GM18511 (cell line): ENCODE results near the gene POP4.
A peak's percentile ranks its signal among the peaks of the same experiment; 100 is the strongest.
"Not testable (repeated sequence)": the region's sequence is repeated elsewhere in the genome, so short reads cannot be mapped to it uniquely, and the experiment has no call there.

Experiments
- ATAC-seq: cut with Tn5 transposase; IDR thresholded peaks from one replicate; pipeline ENCODE4 v1.9.1; 2021; ENCODE audit warnings: mild to moderate bottlenecking, moderate library complexity; ENCODE audit not compliant: unreplicated experiment

Gene POP4, protein sequence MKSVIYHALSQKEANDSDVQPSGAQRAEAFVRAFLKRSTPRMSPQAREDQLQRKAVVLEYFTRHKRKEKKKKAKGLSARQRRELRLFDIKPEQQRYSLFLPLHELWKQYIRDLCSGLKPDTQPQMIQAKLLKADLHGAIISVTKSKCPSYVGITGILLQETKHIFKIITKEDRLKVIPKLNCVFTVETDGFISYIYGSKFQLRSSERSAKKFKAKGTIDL

DNA sequence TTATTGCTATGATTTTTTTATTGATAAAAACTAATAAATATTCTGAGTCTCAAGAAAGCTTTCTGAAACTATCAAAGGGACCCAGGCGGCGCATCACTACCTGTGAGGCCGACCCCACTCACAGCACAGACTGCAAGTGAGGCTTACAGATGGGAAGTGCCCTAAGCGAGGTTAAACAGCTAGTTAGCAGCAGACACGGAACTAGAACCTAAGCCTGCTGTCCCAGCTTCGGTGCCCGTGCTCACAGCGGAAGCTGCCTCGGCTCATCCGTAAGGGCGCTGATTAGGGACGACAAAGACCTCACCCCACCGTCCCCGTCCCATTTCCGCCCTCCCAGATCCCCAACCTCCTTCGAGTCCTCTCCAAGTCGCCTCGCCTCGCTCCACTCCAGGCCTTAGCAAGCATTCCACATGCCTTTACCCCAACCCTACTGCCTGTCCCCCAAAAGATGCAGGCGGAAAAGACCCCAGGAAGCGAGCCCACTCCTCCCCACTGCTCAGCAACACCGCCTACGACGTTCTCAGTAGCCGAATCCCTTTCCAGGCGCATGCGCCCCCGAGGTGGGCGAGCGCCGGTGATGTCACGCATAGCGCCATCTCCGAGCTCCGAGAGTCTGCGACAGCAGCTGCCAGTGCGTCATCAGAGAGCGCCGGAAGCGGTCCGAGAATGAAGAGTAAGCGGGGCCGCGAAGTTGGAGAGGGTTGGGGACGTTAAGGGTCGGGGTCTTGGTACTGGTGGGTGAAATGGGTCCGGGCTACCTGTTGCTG, at the start of gene POP4:
Gene POP4 (plus strand): TSS at position 631 of the 767 bp plus-strand sequence. CDS start 36 bp downstream, at position 667.
- ATAC-seq = peak; percentile 78

- not testable (repeated sequence) for ATAC-seq
Measured at GRCh38 chr19:29559110-29559509, 47.0 kb upstream of the POP4 start.

- ATAC-seq = no peak
Measured at GRCh38 chr19:29559743-29560142, 46.3 kb upstream of the POP4 start.

DNA sequence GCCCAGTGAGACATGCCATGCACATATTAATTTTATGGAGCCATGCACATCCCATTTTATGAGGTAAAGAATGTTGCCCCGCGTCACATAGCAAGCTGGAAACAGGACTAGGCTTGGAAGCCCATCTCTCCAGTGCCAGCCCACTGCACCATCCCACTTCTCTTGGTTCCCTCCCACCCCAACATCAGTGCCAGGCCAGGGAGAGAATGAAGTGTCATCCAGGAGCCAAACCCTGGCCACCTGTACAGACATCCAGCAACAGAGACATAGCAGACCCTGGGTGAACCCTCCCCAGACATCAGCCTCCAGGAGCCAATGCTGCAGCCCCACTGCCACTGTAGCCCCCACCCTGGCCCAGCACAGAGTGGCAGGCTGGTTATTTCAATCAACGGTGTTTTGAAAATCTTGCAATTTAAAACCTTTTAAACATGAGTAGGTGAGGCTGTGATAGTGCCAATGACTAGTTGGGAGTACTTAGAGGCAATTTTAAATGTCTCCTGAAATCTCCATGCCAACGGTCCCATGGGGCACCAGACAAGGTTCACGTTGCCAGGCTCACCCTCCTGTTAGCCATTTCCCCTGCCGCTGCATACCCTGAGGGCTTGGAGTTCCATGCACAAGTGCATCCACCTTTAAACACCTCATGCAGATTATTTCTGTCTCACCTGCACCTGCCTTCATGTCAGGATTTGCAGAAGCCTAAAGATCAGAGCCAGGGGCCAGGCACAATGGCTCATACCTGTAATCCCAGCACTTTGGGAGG, 45.6 kb upstream of the POP4 start:
- ATAC-seq = no peak

GRCh38 chr19:29561601-29562000, 44.5 kb upstream of the POP4 start:
- ATAC-seq = no peak

DNA sequence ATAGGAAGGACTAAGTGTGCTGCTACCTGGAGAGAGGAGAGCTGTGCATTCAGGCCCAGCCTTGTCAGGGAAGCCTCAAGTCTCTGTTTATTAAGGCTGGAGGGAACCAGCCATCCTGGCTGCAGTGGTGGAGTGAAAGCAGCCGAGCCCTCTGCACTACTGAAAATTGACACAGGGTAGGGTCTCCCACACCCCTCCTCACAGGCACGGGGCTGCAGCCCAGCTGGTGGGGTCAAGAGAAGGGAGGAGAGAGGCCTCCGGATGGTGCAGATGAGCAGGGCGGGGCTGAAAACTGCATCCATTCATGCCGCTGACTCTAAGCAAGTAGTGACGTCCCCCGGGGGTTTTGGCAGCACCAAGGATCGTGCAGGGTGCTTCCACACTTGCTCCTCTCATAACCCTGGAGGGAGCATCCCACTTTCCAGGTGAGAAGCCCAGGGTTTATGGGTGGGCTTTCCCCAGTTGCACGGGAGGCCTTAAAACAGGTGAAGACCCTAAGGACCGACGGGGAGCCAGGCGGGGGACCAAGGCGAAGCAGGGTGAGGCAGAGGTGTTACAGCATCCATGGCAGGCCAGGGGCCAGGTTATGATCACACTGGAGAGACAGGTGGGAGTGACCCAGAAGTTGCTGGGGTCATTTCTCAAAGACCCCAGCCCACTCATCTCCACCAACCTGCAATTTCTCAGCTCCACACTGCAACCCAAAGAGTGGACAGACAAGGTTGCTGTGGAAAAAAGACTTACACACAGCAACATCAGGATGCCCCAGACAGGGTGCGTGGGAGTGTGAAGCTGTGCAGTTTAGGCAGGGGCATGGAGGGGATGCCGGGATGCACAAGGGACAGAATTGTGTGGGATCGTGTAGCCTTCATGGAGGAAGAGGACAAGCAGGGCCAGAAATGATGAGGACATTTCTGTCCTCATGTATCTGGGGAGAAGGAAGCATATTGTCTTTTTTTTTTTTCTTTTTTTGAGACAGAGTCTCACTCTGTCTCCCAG, 43.5 kb upstream of the POP4 start:
- ATAC-seq = no peak

- no peak for ATAC-seq
Measured at GRCh38 chr19:29563486-29564101, 42.5 kb upstream of the POP4 start.

- no peak for ATAC-seq
Measured at GRCh38 chr19:29564574-29565005, 41.5 kb upstream of the POP4 start.

GRCh38 chr19:29565171-29565570, 40.9 kb upstream of the POP4 start:
- no peak for ATAC-seq

DNA sequence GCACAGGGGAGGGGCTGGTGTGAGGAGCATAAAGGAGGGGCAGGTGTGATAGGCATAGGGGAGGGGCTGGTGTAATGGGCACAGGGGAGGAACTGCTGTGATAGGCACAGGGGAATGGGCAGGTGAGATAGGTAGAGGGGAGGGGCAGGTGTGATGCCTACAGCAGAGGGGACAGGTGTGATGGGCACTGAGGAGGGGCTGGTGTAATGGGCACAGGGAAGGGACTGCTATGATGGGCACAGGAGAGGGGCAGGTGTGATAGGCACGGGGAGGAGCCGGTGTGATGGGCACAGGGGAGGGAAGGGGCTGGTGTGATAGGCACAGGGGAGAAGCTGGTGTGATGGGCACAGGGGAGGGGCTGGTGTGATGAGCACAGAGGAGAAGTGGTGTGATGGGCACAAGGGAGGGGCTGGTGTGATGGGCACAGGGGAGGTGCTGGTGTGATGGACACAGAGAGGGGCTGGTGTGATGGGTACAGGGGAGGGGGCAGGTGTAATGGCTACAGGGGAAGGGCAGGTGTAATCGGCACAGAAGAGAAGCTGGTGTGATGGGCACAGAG, 39.5 kb upstream of the POP4 start:
- no peak for ATAC-seq

- no peak for ATAC-seq
Measured at GRCh38 chr19:29567366-29567915, 38.6 kb upstream of the POP4 start.

DNA sequence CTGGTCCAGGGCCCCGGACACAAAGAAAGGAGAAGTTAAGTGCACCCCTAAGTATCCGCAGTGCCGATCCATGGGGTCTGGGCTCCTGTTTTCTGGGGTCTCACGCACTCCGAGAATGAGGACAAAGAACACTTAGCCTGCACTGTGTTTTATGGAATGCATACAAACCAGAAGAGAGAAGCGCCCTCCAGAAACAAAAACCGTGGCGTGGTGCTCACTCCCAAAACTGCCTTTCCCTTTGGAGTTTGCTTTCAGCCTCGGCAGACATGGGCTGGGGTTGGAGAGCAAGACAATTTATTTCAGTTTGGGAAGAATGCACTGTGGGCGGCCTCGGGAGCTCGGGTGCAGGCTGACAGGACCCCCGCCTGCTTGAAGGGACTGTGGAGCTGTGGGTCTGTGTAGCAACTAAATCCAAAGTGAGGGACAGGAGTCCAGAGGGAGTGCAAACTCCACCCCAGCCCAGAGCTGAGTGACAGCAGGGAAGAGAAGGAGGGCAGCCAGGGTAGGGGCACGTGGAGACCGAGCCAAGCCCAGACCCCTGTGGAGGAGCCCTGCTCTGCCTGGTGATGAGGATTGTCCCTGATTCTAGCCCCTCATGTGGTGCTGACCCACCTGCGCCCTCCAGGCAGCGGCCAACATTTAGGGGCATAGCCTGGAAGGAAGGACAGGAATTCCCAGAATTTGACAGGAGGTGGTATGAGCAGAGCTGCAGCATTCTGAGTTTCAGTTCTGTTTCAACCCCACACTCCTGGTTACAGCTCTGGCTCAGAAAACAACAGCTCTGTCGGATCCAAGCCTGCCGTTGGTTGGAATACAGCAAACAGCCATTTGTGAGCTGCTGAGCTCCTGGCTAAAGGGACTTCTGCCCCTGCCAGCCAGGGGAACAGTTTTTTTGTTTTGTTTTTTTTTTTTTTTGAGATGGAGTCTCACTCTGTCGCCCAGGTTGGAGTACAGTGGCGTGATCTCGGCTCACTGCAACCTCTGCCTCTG, 37.8 kb upstream of the POP4 start:
- no peak for ATAC-seq

DNA sequence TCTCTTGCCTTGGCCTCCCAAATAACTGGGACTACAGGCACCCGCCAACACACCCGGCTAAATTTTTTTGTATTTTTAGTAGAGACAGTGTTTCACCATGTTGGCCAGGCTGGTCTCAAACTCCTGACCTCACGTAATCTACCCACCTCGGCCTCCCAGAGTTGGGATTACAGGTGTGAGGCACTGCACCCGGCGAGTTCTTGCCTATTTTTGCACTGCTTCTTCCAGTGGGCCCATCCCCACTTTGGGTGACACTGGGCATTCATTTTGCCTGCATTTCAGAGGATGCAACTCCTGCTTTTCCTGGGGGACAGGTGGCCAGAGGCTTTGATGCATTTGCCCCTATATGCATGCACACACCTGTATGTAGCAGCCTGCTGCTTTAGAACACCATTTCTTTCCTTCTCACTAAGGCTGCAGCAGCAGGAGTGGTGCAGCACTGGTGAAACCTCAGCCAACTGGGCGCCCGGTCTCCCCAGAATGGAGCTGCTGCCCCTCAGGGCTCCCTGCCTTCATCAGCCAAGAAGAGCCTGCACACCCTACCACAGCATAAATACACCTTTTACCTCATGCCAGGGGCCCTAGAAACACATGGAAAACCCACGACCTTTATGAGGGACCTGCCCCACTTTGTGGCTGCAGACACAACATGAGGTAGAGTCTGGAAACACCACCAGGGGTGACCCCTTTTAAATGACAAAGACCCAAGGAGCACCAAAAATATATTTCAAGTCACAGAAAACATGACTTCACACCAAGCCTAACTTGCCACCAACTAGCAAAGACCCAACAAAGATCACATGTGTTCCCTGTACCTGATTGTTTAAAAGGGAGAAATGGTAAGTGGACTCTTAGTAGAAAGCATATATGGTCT, 36.8 kb upstream of the POP4 start:
- no peak for ATAC-seq

DNA sequence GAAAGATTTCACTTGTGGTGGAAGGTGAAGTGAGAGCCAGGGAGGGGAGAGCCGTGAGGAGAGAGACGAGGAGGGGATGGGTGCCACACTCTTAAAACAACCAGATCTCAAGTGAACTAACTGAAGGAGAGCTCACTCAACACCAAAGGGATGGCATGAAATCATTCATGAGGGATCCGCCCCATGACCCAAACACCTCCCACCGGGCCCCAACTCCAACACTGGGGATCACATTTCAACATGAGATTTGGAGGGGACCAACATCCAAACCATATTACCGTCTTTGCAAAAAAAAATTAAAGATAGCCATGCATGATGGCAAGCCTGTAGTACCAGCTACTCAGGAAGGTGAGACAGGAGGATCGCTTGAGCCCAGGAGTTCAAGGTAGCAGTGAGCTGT, 34.9 kb upstream of the POP4 start:
- ATAC-seq = no peak

- no peak for ATAC-seq
Measured at GRCh38 chr19:29573486-29573885, 32.6 kb upstream of the POP4 start.

DNA sequence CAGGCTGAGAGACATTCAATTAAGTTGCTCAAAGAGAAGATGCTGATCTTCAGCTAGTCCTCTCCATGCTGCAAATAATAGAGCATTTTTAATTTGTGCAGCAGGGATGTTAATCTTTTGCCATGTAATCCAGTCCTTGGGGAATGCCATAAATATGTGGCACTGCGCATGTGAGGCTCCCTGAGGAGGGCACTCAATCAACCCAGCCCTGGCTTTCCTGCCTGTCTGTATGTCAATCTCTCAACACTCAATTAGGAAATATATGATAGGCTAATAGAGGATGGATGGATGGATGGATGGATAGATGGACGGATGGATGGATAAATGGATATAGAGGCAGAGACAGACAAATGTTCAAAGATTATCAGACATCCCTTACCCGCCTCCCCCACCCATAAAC, 31.6 kb upstream of the POP4 start:
- no peak for ATAC-seq

GRCh38 chr19:29576046-29576606, 30.0 kb upstream of the POP4 start:
- no peak for ATAC-seq
